K562 (cell line): ENCODE measurements around the gene GPRC5A. TPM values are rescaled to one million over a fixed set of nuclear protein-coding genes. Genes with fewer than 3 reads are reported as not detected.

Experiments used
- ATAC-seq: fragments of 200-7000 bp; cut with Tn5 transposase; 3 replicates; pipeline ENCODE4 v1.9.1; 2020; ENCODE audit warnings: moderate library complexity
- BruUV-seq: library from RNA; stranded (reverse); fragments of 400-500 nt; replicated peaks from 2 replicates; lab custom pipeline; 2021; lab: Mats Ljungman, UMichigan
- CTCF ChIA-PET: fragments of 300-600 bp; formaldehyde crosslinking; extraction: SDS; loops from one replicate; lab custom pipeline; 2021; ENCODE audit warnings: low intra/inter-chr PET ratio; lab: Yijun Ruan, JAX
- POLR2A ChIA-PET: fragments of 300-600, 350-650 bp; sonication (Branson Sonifier 250); formaldehyde crosslinking; extraction: SDS; loops from one replicate; lab custom pipeline; 2021; ENCODE audit warnings: antibody characterized with exemption, inconsistent platforms; lab: Yijun Ruan, JAX
- DNase-seq, 4 experiments: peaks; one replicate each; pipeline versions ENCODE4 v3.0.0 to v3.0.0-alpha.2; 2011 to 2018; ENCODE audit warnings: low spot score in 3 of 4, mixed read lengths in 3 of 4; ENCODE audit errors: extremely low read depth in 1 of 4
- FAIRE-seq: peaks from 2 replicates; lab custom pipeline; 2011; peaks lifted over from hg19 to GRCh38; lab: Jason Lieb, UNC
- H2AFZ ChIP-seq: 2 replicates; pipeline ENCODE4 v1.6.0; 2011; ENCODE audit warnings: low read depth, low read length, control low read depth, inconsistent platforms
- H3K27ac ChIP-seq: fragments of 200-600 bp; 3 replicates; pipeline ENCODE4 v1.8.0; 2011; ENCODE audit warnings: low read depth, mild to moderate bottlenecking, control low read depth, inconsistent platforms, low read length, moderate library complexity, mixed read lengths; ENCODE audit errors: extremely low read depth
- H3K27me3 ChIP-seq, 2 experiments: fragments of 300-600 bp in 1 of 2; 2 replicates in 1 of 2; 3 replicates in 1 of 2; pipeline versions ENCODE4 v1.6.0 to v1.8.0; 2011; ENCODE audit warnings: inconsistent platforms in 2 of 2, low read length in 2 of 2, mild to moderate bottlenecking in 1 of 2, mixed read lengths in 1 of 2, moderate library complexity in 1 of 2; ENCODE audit not compliant: control insufficient read depth in 2 of 2, insufficient read depth in 2 of 2
- H3K36me3 ChIP-seq: fragments of 300-600 bp; 3 replicates; pipeline ENCODE4 v1.8.0; 2011; ENCODE audit warnings: mild to moderate bottlenecking, low read length, inconsistent platforms; ENCODE audit not compliant: control insufficient read depth, insufficient read depth
- H3K4me1 ChIP-seq, 2 experiments: fragments of 200-600 bp in 1 of 2; replicated peaks in 1 of 2; 2 replicates in 1 of 2; 3 replicates in 1 of 2; pipeline versions ENCODE4 v1.5.1 to v1.8.0; 2011; ENCODE audit warnings: inconsistent platforms in 2 of 2, low read length in 2 of 2, mild to moderate bottlenecking in 1 of 2, mixed read lengths in 1 of 2, moderate library complexity in 1 of 2; ENCODE audit not compliant: control insufficient read depth in 2 of 2, insufficient read depth in 2 of 2
- H3K4me2 ChIP-seq: 2 replicates; pipeline ENCODE4 v1.6.1; 2011; ENCODE audit warnings: low read length, control low read depth, inconsistent platforms, mixed read lengths; ENCODE audit not compliant: insufficient read depth
- H3K4me3 ChIP-seq: fragments of 200-600 bp; sonication (generic), shearing (Covaris generic); 2 replicates; pipeline ENCODE4 v1.5.1; 2016; ENCODE audit warnings: control low read depth, inconsistent platforms
- H3K79me2 ChIP-seq: fragments of 200-600 bp; 3 replicates; pipeline ENCODE4 v1.8.0; 2011; ENCODE audit warnings: low read length, inconsistent platforms; ENCODE audit not compliant: control insufficient read depth, insufficient read depth
- H3K9ac ChIP-seq, 2 experiments: 2 replicates each; pipeline versions ENCODE4 v1.6.0 to v1.6.1; 2011; ENCODE audit warnings: low read depth in 2 of 2, low read length in 2 of 2, control low read depth in 1 of 2, inconsistent platforms in 1 of 2, mild to moderate bottlenecking in 1 of 2, mixed read lengths in 1 of 2; ENCODE audit not compliant: insufficient read depth in 1 of 2
- H3K9me1 ChIP-seq: one replicate; pipeline ENCODE4 v1.6.0; 2011; ENCODE audit warnings: inconsistent platforms, mild to moderate bottlenecking, low read length, moderate library complexity; ENCODE audit not compliant: control insufficient read depth, insufficient read depth
- H3K9me3 ChIP-seq: replicated peaks from 2 replicates; pipeline ENCODE4 v1.5.1; 2011; ENCODE audit warnings: low read depth, low read length, inconsistent platforms; ENCODE audit not compliant: control insufficient read depth, insufficient read depth
- H4K20me1 ChIP-seq: replicated peaks from 2 replicates; pipeline ENCODE4 v1.6.1; 2011; ENCODE audit warnings: low read length, inconsistent platforms, mixed read lengths; ENCODE audit not compliant: control insufficient read depth, insufficient read depth
- FOXM1 ChIP-seq, 2 experiments: fragments of 450-650 bp in 1 of 2; sonication (generic) in 1 of 2; formaldehyde crosslinking in 1 of 2; IDR thresholded peaks; 2 replicates each; pipeline versions ENCODE4 v1.6.1 to v1.9.0; 2017 to 2022; ENCODE audit warnings: low read depth in 2 of 2, mild to moderate bottlenecking in 2 of 2, missing genetic modification reagents in 1 of 2, moderate library complexity in 1 of 2
- MCM2 ChIP-seq: fragments of 450-650 bp; IDR thresholded peaks from 2 replicates; pipeline ENCODE4 v1.6.1; 2017; ENCODE audit warnings: low read depth, mild to moderate bottlenecking
- NRF1 ChIP-seq, 2 experiments: fragments of 450-650 bp; IDR thresholded peaks in 1 of 2; conservative IDR thresholded peaks in 1 of 2; 2 replicates each; pipeline ENCODE4 v1.6.1; 2014; ENCODE audit warnings: mild to moderate bottlenecking in 2 of 2
- RB1 ChIP-seq: fragments of 450-650 bp; IDR thresholded peaks from 2 replicates; pipeline ENCODE4 v1.6.1; 2017; ENCODE audit warnings: low read depth, mild to moderate bottlenecking
- RHOXF2B ChIP-seq: fragments of 250-450 bp; sonication (Bioruptor Pico); conservative IDR thresholded peaks from 2 replicates; pipeline ENCODE4 v1.5.1; 2021
- SRF ChIP-seq, 2 experiments: fragments of 250-450, 450-650 bp in 1 of 2; sonication (Bioruptor Pico) in 1 of 2; sonication (generic) in 1 of 2; formaldehyde crosslinking; IDR thresholded peaks; 2 replicates each; pipeline versions ENCODE4 v1.5.0 to v1.5.1; 2020 to 2022; ENCODE audit warnings: mild to moderate bottlenecking in 1 of 2, missing genetic modification reagents in 1 of 2
- TCFL5 ChIP-seq: fragments of 250-450 bp; sonication (Bioruptor Pico); conservative IDR thresholded peaks from 2 replicates; pipeline ENCODE4 v1.6.1; 2021; ENCODE audit warnings: mild to moderate bottlenecking, moderate library complexity, matching md5 sums
- TRIM28 ChIP-seq: fragments of 450-650 bp; IDR thresholded peaks from 2 replicates; pipeline ENCODE4 v1.6.1; 2017
- ZNF121 ChIP-seq: sonication (generic); formaldehyde crosslinking; conservative IDR thresholded peaks from 2 replicates; pipeline ENCODE4 v1.8.0; 2022; ENCODE audit warnings: missing genetic modification reagents
- ZNF699 ChIP-seq: fragments of 250-450 bp; sonication (Bioruptor Pico); IDR thresholded peaks from 2 replicates; pipeline ENCODE4 v1.8.0; 2021; ENCODE audit warnings: mild to moderate bottlenecking, moderate library complexity; ENCODE audit not compliant: insufficient replicate concordance
- ZSCAN32 ChIP-seq: fragments of 450-650 bp; formaldehyde crosslinking; IDR thresholded peaks from 2 replicates; pipeline ENCODE4 v1.4.0; 2020; ENCODE audit warnings: mild to moderate bottlenecking, moderate library complexity
- WGBS: fragments of 100-300 bp; shearing (Covaris generic); methylation state at CpG from one replicate; pipeline ENCODE4 v1.1.6; 2016; ENCODE audit warnings: low coverage, mixed read lengths; ENCODE audit not compliant: insufficient coverage; ENCODE audit errors: missing lambda C conversion rate; 5-methylcytosine and 5-hydroxymethylcytosine counted together
- in situ Hi-C: fragments of 300-500 bp; cut with MboI; formaldehyde crosslinking; loops from 4 replicates; pipeline ENCODE4 v1.15.0; 2018; ENCODE audit warnings: inconsistent platforms, mixed read lengths
- intact Hi-C: fragments of 100-400 bp; cut with micrococcal nuclease; formaldehyde crosslinking; loops from 2 replicates; pipeline ENCODE4 v1.14.2; 2022
- polyA plus RNA-seq, 8 experiments: library from polyadenylated mRNA; depleted of rRNA in 4 of 8; stranded (reverse) in 5 of 8; unstranded in 3 of 8; fragments of >200 nt; fragmentation: Nextera tagmentation in 2 of 8; fragmentation: Illumina TruSeq in 1 of 8; extraction: Ambion mirVana in 2 of 8; extraction: Trizol in 1 of 8; gene quantifications; 2 replicates each; pipeline versions ENCODE4 v1.2.1 to v1.2.3, GENCODE V29; 2011 to 2014; ENCODE audit warnings: inconsistent platforms in 1 of 8, missing spikeins in 1 of 8
- total RNA-seq, 7 experiments: library from RNA; depleted of rRNA in 6 of 7; stranded (reverse); fragments of >200 nt in 6 of 7; fragmentation: Illumina TruSeq in 2 of 7; extraction: Trizol in 2 of 7; gene quantifications; 2 replicates each; pipeline versions ENCODE4 v1.2.1 to v1.2.3, GENCODE V29; 2011 to 2021; ENCODE audit warnings: low replicate concordance in 1 of 7
- TF ChIP-seq, protein P1 (sequence below): fragments of 250-450 bp; sonication (Bioruptor Pico); IDR thresholded peaks from 2 replicates; pipeline ENCODE4 v1.8.0; 2021; ENCODE audit warnings: borderline replicate concordance, mild to moderate bottlenecking, moderate library complexity; ENCODE audit not compliant: poor library complexity, severe bottlenecking
- TF ChIP-seq, protein P2 (sequence below): fragments of 250-450 bp; sonication (Bioruptor Pico); IDR thresholded peaks from 2 replicates; pipeline ENCODE4 v1.4.0; 2020
- TF ChIP-seq, protein P3 (sequence below): fragments of 450-650 bp; formaldehyde crosslinking; IDR thresholded peaks from 2 replicates; pipeline ENCODE4 v1.4.0; 2020; ENCODE audit warnings: mild to moderate bottlenecking

Gene GPRC5A
- total and polyA plus RNA-seq, 9 of the 15 experiments (the other 6 are each of a cell fraction or from before 2014, with no cell fraction given), result 0.01 to 0.64 (median 0.08) TPM; not detected in 6

DNA sequence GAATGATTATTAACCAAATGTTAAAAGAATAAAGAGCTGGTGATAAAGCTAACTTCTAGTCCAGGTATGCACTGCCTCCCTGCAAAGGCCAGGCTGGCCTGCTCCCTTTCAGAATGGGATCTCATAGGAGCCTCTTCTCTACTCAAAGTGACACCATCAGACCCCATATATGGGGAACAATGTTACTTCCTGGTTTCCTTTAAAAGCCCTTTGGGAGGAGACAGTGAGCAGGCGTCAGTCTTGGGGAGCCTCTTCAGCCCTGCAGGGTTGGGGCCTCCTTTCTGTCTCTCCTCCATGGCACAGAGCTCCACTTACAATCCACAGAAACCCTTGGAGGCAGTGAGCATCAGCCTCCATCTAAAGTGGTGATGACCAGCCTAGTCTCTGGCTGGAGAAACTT is 17.3 kb upstream of the GPRC5A start:
- Histone ChIP-seq H3K27me3 (peaks cover 4 to 10% of the 10 kb centered on the region in 2 experiments; a peak in 3 of 5 replicates), H2AFZ (peak overlapping the region; percentile 45; the same call in 1 of the 2 replicates), H4K20me1 (no peaks in the 10 kb centered on the region), H3K9me1 (no peaks in the 10 kb centered on the region), H3K4me1 (peaks cover 0 to 8% of the 10 kb centered on the region in 2 experiments; a peak in 2 of 5 replicates), H3K4me3 (no peak overlapping the region), H3K27ac (no peak overlapping the region), H3K36me3 (no peaks in the 10 kb centered on the region), H3K9ac (no peak overlapping the region), H3K9me3 (no peaks in the 10 kb centered on the region), H3K79me2 (no peaks in the 10 kb centered on the region), H3K4me2 (no peak overlapping the region)
- no peak for TF ChIP-seq ZSCAN32 (CRISPR knock-in tag)
- no peak for TF ChIP-seq ZNF699 (CRISPR knock-in tag)
- no peak for TF ChIP-seq MCM2
- TF ChIP-seq SRF (CRISPR knock-in tag; IDR thresholded peaks at IDR 0.05), result peak in 1 of 2 experiments; percentile 86; a peak in 1 of 4 replicates
- TF ChIP-seq ZNF121 (CRISPR knock-in tag), result no peak
- TF ChIP-seq NRF1 (conservative IDR thresholded peaks at IDR 0.05 in 1 of 2, IDR thresholded peaks at IDR 0.05 in 1 of 2), result 0 out of 4 replicates have a peak, but pooled peaks of 1 of the 2 experiments have one; percentile 20
- TF ChIP-seq, protein P1, sequence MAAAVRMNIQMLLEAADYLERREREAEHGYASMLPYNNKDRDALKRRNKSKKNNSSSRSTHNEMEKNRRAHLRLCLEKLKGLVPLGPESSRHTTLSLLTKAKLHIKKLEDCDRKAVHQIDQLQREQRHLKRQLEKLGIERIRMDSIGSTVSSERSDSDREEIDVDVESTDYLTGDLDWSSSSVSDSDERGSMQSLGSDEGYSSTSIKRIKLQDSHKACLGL (CRISPR knock-in tag), result no peak
- no peak for TF ChIP-seq FOXM1 (IDR thresholded peaks at IDR 0.05; ENCODE audit: low read depth)
- no peak for TF ChIP-seq FOXM1 (CRISPR knock-in tag; IDR thresholded peaks at IDR 0.05; ENCODE audit: low read depth)
- no peak for TF ChIP-seq TCFL5 (CRISPR knock-in tag)
- TF ChIP-seq, protein P2, sequence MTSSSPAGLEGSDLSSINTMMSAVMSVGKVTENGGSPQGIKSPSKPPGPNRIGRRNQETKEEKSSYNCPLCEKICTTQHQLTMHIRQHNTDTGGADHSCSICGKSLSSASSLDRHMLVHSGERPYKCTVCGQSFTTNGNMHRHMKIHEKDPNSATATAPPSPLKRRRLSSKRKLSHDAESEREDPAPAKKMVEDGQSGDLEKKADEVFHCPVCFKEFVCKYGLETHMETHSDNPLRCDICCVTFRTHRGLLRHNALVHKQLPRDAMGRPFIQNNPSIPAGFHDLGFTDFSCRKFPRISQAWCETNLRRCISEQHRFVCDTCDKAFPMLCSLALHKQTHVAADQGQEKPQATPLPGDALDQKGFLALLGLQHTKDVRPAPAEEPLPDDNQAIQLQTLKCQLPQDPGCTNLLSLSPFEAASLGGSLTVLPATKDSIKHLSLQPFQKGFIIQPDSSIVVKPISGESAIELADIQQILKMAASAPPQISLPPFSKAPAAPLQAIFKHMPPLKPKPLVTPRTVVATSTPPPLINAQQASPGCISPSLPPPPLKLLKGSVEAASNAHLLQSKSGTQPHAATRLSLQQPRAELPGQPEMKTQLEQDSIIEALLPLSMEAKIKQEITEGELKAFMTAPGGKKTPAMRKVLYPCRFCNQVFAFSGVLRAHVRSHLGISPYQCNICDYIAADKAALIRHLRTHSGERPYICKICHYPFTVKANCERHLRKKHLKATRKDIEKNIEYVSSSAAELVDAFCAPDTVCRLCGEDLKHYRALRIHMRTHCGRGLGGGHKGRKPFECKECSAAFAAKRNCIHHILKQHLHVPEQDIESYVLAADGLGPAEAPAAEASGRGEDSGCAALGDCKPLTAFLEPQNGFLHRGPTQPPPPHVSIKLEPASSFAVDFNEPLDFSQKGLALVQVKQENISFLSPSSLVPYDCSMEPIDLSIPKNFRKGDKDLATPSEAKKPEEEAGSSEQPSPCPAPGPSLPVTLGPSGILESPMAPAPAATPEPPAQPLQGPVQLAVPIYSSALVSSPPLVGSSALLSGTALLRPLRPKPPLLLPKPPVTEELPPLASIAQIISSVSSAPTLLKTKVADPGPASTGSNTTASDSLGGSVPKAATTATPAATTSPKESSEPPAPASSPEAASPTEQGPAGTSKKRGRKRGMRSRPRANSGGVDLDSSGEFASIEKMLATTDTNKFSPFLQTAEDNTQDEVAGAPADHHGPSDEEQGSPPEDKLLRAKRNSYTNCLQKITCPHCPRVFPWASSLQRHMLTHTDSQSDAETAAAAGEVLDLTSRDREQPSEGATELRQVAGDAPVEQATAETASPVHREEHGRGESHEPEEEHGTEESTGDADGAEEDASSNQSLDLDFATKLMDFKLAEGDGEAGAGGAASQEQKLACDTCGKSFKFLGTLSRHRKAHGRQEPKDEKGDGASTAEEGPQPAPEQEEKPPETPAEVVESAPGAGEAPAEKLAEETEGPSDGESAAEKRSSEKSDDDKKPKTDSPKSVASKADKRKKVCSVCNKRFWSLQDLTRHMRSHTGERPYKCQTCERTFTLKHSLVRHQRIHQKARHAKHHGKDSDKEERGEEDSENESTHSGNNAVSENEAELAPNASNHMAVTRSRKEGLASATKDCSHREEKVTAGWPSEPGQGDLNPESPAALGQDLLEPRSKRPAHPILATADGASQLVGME (CRISPR knock-in tag), result no peak
- TF ChIP-seq, protein P3, sequence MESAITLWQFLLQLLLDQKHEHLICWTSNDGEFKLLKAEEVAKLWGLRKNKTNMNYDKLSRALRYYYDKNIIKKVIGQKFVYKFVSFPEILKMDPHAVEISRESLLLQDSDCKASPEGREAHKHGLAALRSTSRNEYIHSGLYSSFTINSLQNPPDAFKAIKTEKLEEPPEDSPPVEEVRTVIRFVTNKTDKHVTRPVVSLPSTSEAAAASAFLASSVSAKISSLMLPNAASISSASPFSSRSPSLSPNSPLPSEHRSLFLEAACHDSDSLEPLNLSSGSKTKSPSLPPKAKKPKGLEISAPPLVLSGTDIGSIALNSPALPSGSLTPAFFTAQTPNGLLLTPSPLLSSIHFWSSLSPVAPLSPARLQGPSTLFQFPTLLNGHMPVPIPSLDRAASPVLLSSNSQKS, result no peak
- TF ChIP-seq RB1, result no peak
- TF ChIP-seq TRIM28, result no peak
- TF ChIP-seq RHOXF2B (CRISPR knock-in tag), result no peak
- WGBS, result 0% methylated on average over 1 of the region's 1 CpG
- no peak; the same call in 2 of the 3 replicates for ATAC-seq
- DNase-seq, result no peak
- ChIA-PET CTCF (no interaction called here), POLR2A (interaction anchor here (0.6 to 0.7 kb wide), 2 partner anchors 63 to 1114 kb away, joined by 3 to 4 read pairs; no protein-coding TSS in a partner anchor)
- no peak for FAIRE-seq
- in situ Hi-C loops, result no loop called here
- no TSS peak for BruUV-seq
- intact Hi-C loops, result no loop called here
